Ureter (tissue), 1 donor: Measurements from ENCODE around the gene PACS2. TPM values are rescaled to one million over a fixed set of nuclear protein-coding genes. Genes with fewer than 3 reads are reported as not detected.

Source experiments
- DNase-seq: peaks from one replicate; pipeline ENCODE4 v3.0.0-alpha.2; 2020; ENCODE audit warnings: low spot score
- total RNA-seq: library from RNA; stranded (reverse); gene quantifications from one replicate; pipeline ENCODE4 v1.2.4, GENCODE V29; 2023
- donor health status: DM: yes; HTN: yes; CAD: no.

The PACS2 gene
- total RNA-seq, 1 donor from 2014 or later: 101 TPM

DNA sequence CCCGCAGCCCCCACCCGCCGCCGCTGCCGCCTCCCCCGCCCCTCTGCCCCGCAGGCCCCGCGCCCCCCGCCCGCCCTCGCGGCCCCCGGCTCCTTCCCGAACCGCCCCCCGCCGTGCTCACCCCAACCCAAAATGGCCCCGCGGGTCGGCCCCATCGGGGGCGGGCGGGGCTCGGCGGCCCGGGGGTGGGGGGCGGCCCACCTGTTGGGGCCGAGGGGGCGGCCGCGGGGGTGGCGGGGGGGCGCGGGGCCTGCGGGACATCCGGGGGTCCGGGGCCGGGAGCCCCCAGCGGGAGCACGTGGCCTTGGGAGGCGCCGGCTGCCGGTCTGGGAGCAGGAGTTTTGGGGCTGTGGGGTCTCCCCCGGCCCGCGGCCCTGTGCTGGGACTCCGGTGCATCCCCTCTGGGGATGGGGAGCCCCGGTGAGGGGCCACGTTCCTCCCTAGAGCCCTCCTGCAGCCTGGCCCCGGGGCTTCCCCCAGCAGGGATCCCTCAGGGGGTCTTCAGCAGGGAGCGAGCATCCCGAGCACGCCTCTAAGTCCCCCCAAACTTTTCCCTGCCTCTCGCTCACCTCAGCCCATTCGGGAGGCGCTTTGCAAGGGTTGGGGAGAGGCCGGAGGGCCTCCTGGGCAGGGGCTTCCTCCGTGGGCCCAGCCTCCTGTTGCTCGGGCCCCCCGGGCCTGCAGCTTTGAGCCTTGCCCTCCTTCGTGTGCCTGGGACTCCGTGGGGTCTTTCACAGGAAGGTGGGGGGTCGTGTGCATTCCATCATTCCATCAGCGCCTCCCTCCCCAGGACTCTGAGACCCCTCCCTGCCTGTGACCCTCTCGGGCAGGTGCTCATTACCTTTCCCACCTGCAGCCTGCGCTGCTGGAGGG lies 105.8 kb downstream of the PACS2 start:
- no peak for DNase-seq

DNA sequence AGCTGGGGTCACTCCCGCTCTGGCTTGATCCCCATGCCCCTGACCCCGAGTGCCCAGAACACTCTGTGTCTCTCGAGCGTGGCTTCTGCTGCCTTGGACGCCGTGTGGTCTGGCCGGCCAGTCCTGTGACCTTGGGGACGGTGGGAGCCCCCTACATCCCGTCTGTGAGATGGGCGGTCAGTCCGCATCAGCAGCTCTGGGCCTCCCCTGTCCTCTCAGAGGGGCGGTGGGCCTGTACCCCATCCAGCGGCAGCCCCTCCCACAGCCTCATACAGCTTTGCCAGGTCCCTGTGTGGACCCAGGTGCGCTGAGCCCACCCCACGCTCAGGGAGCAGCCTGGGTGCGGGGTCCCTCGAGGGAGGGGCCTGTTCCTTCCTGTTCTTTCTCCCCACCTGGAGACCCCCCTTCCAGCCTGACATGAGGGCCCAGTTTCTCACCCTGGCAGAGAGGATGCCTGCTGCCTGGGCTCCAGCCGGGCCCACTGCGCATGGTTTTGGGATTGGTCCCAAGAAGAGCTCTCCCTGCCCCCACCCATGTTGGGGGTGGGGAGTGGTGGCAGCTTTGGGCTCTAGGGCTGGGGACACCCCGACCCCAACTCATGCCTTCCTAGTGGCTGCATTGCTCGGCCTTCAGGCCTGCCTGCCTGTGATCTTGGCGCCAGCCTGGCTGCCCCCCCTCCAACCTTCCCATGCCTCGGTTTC lies 106.6 kb downstream of the PACS2 start:
- DNase-seq: no peak

- no peak for DNase-seq
Observed at GRCh38 chr14:105421723-105422615, 107.4 kb downstream of the PACS2 start.

DNA sequence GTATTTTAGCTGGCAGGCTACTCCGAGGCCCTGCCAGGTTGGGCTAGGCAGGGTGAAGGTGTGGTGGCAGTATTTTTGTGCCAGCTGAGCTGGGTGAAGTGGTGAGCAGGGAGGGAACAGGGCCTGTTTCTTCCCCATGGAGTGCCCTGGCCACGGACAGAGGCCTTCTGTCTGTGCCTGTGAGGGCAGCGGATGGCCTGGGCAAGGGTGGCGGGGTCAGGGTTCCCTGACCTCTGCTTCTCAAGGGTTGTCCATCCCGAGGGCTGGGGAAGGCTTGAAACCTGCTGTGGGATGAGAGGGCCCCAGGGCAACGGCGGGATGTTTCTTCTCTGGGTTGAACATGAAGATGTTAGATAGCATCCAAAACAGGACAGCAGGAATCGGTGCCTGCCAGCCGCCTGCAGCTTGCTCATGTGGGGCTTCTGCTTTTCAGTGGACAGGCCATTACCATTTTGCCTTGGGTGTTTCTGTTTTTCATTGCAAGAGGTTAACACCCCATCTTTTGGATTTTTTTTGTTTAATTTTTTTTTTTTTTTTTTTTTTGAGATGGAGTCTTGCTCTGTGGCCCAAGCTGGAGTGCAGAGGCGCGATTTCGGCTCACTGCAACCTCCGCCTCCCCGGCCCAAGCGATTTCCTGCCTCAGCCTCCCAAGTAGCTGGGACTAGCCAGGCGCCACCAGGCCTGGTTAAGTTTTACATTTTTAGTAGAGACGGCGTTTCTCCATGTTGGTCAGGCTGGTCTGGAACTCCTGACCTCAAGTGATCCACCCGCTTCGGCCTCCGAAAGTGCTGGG lies 108.3 kb downstream of the PACS2 start:
- no peak for DNase-seq

DNA sequence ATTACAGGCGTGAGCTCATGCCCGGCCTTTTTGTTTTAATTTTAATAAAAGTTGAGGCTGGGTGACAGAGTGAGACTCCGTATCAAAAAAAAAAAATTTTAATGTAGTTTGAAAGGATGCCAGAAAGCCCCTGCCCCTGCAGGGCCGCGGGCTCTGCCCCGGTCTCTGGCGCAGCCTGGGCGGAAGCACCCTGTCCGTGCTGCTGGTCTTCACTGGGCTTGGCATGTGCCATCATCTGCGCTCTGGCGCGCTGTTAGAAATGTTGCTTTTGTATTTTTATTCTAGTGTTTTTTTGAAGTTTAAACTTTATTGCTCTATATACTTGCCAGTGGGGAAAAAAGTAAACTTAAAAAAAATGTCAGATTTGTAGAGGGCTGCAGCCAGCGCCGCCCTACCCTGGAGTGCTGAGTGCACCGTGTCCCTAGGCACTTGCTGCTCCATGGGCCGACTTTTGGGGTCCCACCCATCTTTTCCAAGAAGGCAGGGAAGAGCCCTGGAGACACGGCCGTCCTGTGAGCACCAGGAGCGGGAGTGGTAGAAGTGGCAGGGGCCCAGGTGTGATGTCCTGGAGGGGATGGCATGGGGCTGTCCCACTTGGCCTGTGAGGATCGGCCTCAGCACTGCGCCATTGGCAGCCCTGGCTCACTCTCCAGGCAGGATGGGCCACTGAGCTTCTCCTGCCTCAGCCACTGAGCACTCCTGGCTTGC lies 109.1 kb downstream of the PACS2 start:
- DNase-seq: no peak

- no peak for DNase-seq
Observed at GRCh38 chr14:105424861-105425260, 110.3 kb downstream of the PACS2 start.

DNA sequence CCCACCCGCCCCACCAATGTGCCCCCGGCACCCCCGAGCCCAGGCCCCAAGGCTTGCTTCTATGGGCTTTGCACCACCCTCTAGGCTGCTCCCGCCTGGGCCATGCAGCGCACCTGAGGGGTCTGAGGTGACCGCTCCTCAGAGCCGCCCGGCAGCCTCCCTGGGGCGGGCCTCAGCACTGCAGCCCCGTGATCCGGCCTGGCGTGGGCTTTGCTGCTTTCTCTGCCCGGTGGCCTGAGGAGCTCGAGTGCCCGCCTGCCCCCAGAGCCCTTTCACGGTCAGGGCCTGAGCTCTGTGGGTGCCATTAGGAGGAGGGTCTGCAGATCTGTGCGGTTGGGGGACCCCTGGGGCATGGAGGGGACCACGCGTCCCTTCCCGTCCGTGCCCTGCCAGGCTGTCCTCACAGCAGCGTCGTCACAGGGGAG lies 111.3 kb downstream of the PACS2 start:
- DNase-seq: no peak

- no peak for DNase-seq
Observed at GRCh38 chr14:105426416-105427130, 112.0 kb downstream of the PACS2 start.

GRCh38 chr14:105427412-105427811 lies 112.9 kb downstream of the PACS2 start:
- DNase-seq: no peak

- DNase-seq: no peak
Observed at GRCh38 chr14:105427936-105428485, 113.5 kb downstream of the PACS2 start.

DNA sequence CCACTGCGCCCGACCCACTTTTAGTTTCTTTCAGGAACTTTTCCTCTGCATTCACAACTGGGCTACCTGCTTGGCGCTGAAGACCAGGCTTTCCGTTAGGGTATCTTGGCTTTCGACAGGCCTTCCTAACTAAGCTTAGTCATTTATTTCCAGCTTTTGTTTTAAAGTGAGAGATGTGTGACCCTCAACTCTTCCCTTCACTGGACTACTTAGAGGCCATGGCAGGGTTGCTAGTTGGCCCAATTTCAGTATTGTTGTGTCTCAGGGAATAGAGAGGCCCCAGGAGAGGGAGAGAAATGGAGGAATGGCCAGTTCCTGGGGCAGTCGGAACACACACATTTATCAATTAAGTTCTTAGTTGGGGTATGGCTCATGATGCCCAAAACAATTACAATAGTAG lies 115.5 kb downstream of the PACS2 start:
- no peak for DNase-seq

DNA sequence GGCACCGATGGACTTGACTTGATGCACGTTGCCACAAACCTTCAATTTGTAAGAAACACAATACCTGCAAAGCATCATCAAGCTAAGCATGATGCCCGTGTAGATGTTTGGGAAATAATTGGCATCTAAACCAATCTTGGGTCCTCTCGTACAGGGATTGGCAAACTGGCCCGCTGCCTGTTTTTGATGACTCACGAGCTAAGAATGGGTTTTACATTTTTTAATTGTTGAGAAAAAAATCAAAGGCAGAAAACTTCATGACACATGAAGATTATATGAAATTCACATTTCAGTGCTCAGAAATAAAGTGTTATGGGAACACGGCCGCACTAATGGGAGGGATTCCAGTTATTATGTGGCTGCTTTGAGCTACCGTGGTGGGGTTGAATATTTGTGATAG lies 116.0 kb downstream of the PACS2 start:
- no peak for DNase-seq

- DNase-seq: no peak
Observed at GRCh38 chr14:105431256-105431655, 116.7 kb downstream of the PACS2 start.

DNA sequence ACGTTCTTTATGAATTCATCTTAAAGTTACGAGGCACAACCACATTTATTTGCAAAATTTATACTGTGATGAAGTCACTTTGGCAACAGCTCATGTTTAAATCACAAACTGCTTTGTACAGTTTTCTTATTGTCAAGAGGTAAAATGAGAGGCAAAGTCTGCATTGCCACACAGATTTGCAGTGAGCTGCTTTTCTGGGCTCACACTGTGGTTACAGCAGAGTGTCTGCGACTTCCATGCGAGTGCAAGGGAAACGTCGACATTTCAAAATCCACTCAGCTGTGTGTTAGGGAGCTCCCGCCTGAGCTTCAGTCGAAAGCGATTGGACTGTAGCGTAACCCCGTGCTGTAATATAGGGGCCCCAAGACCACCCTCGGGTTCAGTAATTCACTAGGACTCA lies 118.1 kb downstream of the PACS2 start:
- DNase-seq: no peak

GRCh38 chr14:105433161-105433605 lies 118.6 kb downstream of the PACS2 start:
- DNase-seq: no peak

GRCh38 chr14:105436402-105436801 lies 121.9 kb downstream of the PACS2 start:
- no peak for DNase-seq

DNA sequence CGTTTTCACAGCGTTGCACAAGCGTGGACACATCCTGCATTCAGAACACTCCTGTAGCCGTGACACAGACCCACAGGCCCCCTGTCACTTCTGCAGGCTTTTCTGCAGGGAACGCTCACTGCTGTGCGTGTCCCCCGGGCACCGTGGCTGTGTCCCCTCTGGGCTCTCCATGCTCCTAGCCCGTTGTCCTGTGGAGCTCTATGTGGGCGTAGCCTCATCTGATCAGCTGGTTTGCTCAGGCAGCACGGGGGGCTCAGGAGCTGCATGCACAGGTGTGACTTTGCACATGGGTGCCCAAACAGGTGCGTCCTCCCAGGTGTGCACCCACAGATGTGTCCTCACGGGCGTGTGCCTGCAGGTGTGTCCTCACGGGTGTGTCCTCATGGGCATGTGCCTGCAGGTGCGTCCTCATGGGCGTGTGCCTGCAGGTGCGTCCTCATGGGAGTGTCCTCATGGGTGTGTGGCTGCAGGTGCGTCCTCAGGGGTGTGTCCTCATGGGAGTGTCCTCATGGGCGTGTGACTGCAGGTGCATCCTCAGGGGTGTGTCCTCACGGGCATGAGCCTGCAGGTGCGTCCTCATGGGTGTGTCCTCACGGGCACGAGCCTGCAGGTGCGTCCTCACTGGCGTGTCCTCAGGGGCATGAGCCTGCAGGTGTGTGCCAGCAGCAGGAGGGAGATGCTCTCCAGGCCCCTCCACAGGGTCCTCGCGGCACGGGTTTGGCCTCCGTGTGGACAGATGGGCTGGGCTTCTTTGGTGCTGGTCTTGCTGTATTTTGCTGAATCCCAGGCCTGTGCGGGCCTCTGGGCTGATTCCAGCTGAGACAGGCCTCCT lies 122.6 kb downstream of the PACS2 start:
- DNase-seq: no peak

DNA sequence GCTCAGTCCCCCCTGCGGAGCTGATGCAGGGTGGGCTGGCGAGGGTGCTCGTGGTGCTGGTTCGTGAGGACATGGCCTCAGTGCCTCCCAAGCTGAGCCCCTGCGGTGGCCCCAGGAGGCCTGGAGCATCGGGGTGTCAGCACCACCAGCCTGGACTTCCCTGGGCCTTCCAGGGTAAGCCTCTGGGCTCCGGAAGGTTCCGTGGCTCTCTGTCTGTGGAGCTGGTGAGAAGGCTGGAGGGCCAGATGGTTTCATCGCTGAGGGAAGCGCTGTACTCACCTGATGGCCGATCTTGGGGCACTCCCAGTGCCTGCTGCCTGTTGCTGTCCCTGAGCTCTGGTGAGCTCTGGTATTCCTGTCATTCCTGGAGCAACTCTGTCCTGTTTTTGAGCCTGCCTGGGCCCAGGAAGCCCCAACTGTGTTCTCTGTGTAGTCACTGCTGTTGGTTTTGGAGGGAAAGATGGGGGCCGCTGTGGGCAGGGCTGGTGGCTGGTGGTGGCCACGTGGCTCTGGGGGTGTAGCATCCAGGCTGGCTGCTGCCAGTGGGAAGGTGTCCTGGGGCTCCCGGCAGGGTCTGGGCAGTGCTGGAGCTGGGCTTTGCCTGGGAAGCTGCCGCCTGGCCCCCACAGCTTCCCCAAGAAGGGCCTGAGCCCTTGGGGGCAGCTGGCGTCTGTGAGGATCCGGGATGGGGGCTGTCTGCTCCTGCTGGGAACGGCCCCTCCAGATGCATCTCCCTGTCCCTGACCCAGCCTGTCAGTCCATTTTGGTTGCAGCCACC lies 123.4 kb downstream of the PACS2 start:
- DNase-seq: no peak
